SU-DHL-6 (cell line): ENCODE results near the gene ACAP2.
A peak's percentile ranks its signal among the peaks of the same experiment; 100 is the strongest.

Source experiments
- H2AFZ ChIP-seq: fragments of 200-600 bp; sonication (generic); 2 replicates; pipeline ENCODE4 v1.6.1; 2014; ENCODE audit warnings: low read depth, mild to moderate bottlenecking, moderate library complexity, mixed read lengths, antibody characterized with exemption, low read length; ENCODE audit not compliant: severe bottlenecking
- H3F3A ChIP-seq: fragments of 200-600 bp; shearing (Covaris generic); 2 replicates; pipeline ENCODE4 v1.6.0; 2016; ENCODE audit warnings: antibody characterized with exemption, mild to moderate bottlenecking; ENCODE audit not compliant: insufficient read depth
- H3K27ac ChIP-seq: fragments of 200-600 bp; sonication (generic); 2 replicates; pipeline ENCODE4 v1.5.1; 2016; ENCODE audit warnings: low read depth, mild to moderate bottlenecking, low read length, moderate library complexity, mixed read lengths
- H3K27me3 ChIP-seq: fragments of 200-600 bp; sonication (generic), shearing (Covaris generic); 2 replicates; pipeline ENCODE4 v1.6.0; 2014; ENCODE audit warnings: mild to moderate bottlenecking, low read length
- H3K36me3 ChIP-seq: fragments of 200-600 bp; sonication (generic); 2 replicates; pipeline ENCODE4 v1.6.1; 2014; ENCODE audit warnings: mild to moderate bottlenecking, low read length, mixed read lengths
- H3K4me2 ChIP-seq: fragments of 300-600, 200-600 bp; shearing (Covaris generic), sonication (generic); 2 replicates; pipeline ENCODE4 v1.6.0; 2014; ENCODE audit warnings: low read length, low read depth, mild to moderate bottlenecking; ENCODE audit not compliant: poor library complexity, severe bottlenecking
- H3K4me3 ChIP-seq: fragments of 200-600 bp; sonication (generic); 2 replicates; pipeline ENCODE4 v1.5.1; 2014; ENCODE audit warnings: antibody characterized with exemption, low read length, mild to moderate bottlenecking, mixed read lengths; ENCODE audit not compliant: insufficient read depth, poor library complexity, severe bottlenecking
- H3K79me2 ChIP-seq: fragments of 200-600 bp; sonication (generic); 2 replicates; pipeline ENCODE4 v1.6.1; 2014; ENCODE audit warnings: mild to moderate bottlenecking, low read length, moderate library complexity; ENCODE audit not compliant: insufficient read depth
- H3K9ac ChIP-seq: fragments of 200-600 bp; sonication (generic); 2 replicates; pipeline ENCODE4 v1.7.0; 2014; ENCODE audit warnings: mild to moderate bottlenecking, low read length
- H3K9me2 ChIP-seq: fragments of 200-600 bp; sonication (generic); replicated peaks from 2 replicates; pipeline ENCODE4 v1.6.1; 2014; ENCODE audit warnings: low read length; ENCODE audit not compliant: insufficient read depth
- H3K9me3 ChIP-seq: fragments of 200-600 bp; sonication (generic); 2 replicates; pipeline ENCODE4 v1.6.1; 2014; ENCODE audit warnings: low read length, mixed read lengths; ENCODE audit not compliant: insufficient read depth
- H4K20me1 ChIP-seq: fragments of 200-600 bp; sonication (generic); 2 replicates; pipeline ENCODE4 v1.6.1; 2014; ENCODE audit warnings: low read depth, mild to moderate bottlenecking, antibody characterized with exemption, low read length, moderate library complexity, mixed read lengths
- CTCF ChIP-seq: fragments of 200-600 bp; sonication (generic); IDR thresholded peaks from one replicate; pipeline ENCODE4 v1.5.1; 2017; ENCODE audit warnings: antibody characterized with exemption, mild to moderate bottlenecking, low read length, moderate library complexity; ENCODE audit not compliant: insufficient read depth, poor library complexity, severe bottlenecking
- EZH2phosphoT487 ChIP-seq: fragments of 200-600 bp; sonication (generic), shearing (Covaris generic); conservative IDR thresholded peaks from 2 replicates; pipeline ENCODE4 v1.6.1; 2018; ENCODE audit warnings: mild to moderate bottlenecking, antibody characterized with exemption, low read length, moderate library complexity, mixed read lengths

The ACAP2 gene

GRCh38 chr3:195270079-195270816, 172.6 kb downstream of the ACAP2 start:
- peaks cover 16% of the 10 kb centered on the region; the same call in 1 of the 2 replicates for H3F3A ChIP-seq
- H3K27me3 ChIP-seq, result no peaks in the 10 kb centered on the region
- H3K9me2 ChIP-seq, result no peaks in the 10 kb centered on the region
- TF ChIP-seq EZH2phosphoT487, result no peak
- no peaks in the 10 kb centered on the region for H3K9me3 ChIP-seq
- peak overlapping the region; percentile 100 for H2AFZ ChIP-seq
- peak overlapping the region; percentile 82 for H3K4me3 ChIP-seq
- no peaks in the 10 kb centered on the region for H3K79me2 ChIP-seq
- peak overlapping the region; percentile 82 for H3K27ac ChIP-seq
- peak overlapping the region; percentile 97 for H3K4me2 ChIP-seq
- peak overlapping the region; percentile 81 for H3K9ac ChIP-seq
- H3K36me3 ChIP-seq, result no peaks in the 10 kb centered on the region
- H4K20me1 ChIP-seq, result peaks cover 5% of the 10 kb centered on the region; the same call in 1 of the 2 replicates

- TF ChIP-seq EZH2phosphoT487, result no peak
- no peak for TF ChIP-seq CTCF
- Histone ChIP-seq H2AFZ (no peak overlapping the region), H3K9me2 (no peaks in the 10 kb centered on the region), H3K4me3 (peak overlapping the region; percentile 82), H3K9ac (peak overlapping the region; percentile 81), H3K4me2 (peak overlapping the region; percentile 97), H3K36me3 (no peaks in the 10 kb centered on the region), H4K20me1 (peaks cover 5% of the 10 kb centered on the region; the same call in 1 of the 2 replicates), H3K79me2 (no peaks in the 10 kb centered on the region), H3K27me3 (no peaks in the 10 kb centered on the region), H3K27ac (no peak overlapping the region), H3K9me3 (no peaks in the 10 kb centered on the region), H3F3A (peaks cover 9% of the 10 kb centered on the region; the same call in 1 of the 2 replicates)
Observed at GRCh38 chr3:195269375-195270078, 173.3 kb downstream of the ACAP2 start.

- H3K4me3 ChIP-seq, result no peak overlapping the region
- H4K20me1 ChIP-seq, result peaks cover 5% of the 10 kb centered on the region; the same call in 1 of the 2 replicates
- H3K9ac ChIP-seq, result no peak overlapping the region
- no peaks in the 10 kb centered on the region for H3K79me2 ChIP-seq
- no peaks in the 10 kb centered on the region for H3K27me3 ChIP-seq
- H3K36me3 ChIP-seq, result no peaks in the 10 kb centered on the region
- TF ChIP-seq CTCF (no peak), EZH2phosphoT487 (no peak)
- H3K27ac ChIP-seq, result no peak overlapping the region
- no peaks in the 10 kb centered on the region for H3K9me2 ChIP-seq
- no peak overlapping the region for H2AFZ ChIP-seq
- H3F3A ChIP-seq, result 0 out of 2 replicates have a peak, but pooled peaks cover 5% of the 10 kb centered on the region
- no peak overlapping the region for H3K4me2 ChIP-seq
- H3K9me3 ChIP-seq, result no peaks in the 10 kb centered on the region
Observed at GRCh38 chr3:195268576-195269309, 174.1 kb downstream of the ACAP2 start.
